ENCODE measurements around the gene PRDM7. TPM values are rescaled to one million over a fixed set of nuclear protein-coding genes. Genes with fewer than 3 reads are reported as not detected.

The PRDM7 gene
- total RNA-seq, 1 donor from 2014 or later, result not detected

- intact Hi-C loops (cut with DNase I), result no loop called here
- DNase-seq (no peak), ATAC-seq (no peak)
- Histone ChIP-seq H3K4me1 (no peaks in the 10 kb centered on the region), H3K27ac (no peak overlapping the region), H3K9me3 (no peaks in the 10 kb centered on the region), H3K4me3 (no peak overlapping the region), H3K27me3 (ENCODE audit: low read depth) (no peaks in the 10 kb centered on the region), H3K36me3 (peaks cover 40% of the 10 kb centered on the region)
- no peak for TF ChIP-seq CTCF (IDR thresholded peaks at IDR 0.05)
These were observed 44.3 kb downstream of the PRDM7 start for GRCh38 chr16:90032674-90033331.

DNA sequence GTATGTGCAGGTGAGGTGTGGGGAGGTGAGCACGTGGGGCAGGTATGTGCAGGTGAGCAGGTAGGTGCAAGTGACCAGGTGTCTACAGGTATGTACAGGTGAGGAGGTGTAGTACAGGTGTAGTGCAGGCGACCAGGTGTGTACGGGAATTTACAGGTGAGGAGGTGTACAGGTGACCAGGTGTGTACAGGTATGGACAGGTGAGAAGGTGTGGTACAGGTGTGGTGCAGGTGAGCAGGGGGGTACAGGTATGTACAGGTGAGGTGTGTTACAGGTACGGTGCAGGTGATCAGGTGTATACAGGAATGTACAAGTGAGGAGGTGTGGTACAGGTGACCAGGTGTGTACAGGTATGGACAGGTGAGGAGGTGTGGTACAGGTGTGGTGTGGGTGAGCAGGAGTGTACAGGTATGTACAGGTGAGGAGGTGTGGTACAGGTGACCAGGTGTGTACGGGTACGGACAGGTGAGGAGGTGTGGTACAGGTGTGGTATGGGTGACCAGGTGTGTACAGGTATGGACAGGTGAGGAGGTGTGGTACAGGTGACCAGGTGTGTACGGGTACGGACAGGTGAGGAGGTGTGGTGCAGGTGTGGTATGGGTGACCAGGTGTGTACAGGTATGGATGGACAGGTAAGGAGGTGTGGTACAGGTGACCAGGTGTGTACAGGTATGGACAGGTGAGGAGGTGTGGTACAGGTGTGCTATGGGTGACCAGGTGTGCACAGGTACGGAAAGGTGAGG is 45.0 kb downstream of the PRDM7 start:
- intact Hi-C loops (cut with DNase I), result no loop called here
- H3K27ac ChIP-seq, result no peak overlapping the region
- H3K4me1 ChIP-seq, result no peaks in the 10 kb centered on the region
- DNase-seq (no peak), ATAC-seq (peak; percentile 9 to 58)
- no peak for TF ChIP-seq CTCF (IDR thresholded peaks at IDR 0.05)
- peaks cover 33% of the 10 kb centered on the region for H3K36me3 ChIP-seq
- no peak overlapping the region for H3K4me3 ChIP-seq
- H3K27me3 ChIP-seq (ENCODE audit: low read depth), result no peaks in the 10 kb centered on the region
- no peaks in the 10 kb centered on the region for H3K9me3 ChIP-seq

GRCh38 chr16:90031186-90031930 is 45.8 kb downstream of the PRDM7 start:
- intact Hi-C loops (cut with DNase I), result no loop called here
- DNase-seq (no peak), ATAC-seq (peak in 1 of 2 donors; percentile 7)
- H3K4me1 ChIP-seq, result no peaks in the 10 kb centered on the region
- no peak overlapping the region for H3K4me3 ChIP-seq
- H3K27ac ChIP-seq, result no peak overlapping the region
- H3K9me3 ChIP-seq, result no peaks in the 10 kb centered on the region
- peaks cover 25% of the 10 kb centered on the region for H3K36me3 ChIP-seq
- H3K27me3 ChIP-seq (ENCODE audit: low read depth), result no peaks in the 10 kb centered on the region
- no peak for TF ChIP-seq CTCF (IDR thresholded peaks at IDR 0.05)

- Histone ChIP-seq H3K27me3 (ENCODE audit: low read depth) (no peaks in the 10 kb centered on the region), H3K4me3 (no peak overlapping the region), H3K27ac (no peak overlapping the region), H3K4me1 (no peaks in the 10 kb centered on the region), H3K9me3 (no peaks in the 10 kb centered on the region), H3K36me3 (peaks cover 17% of the 10 kb centered on the region)
- intact Hi-C loops (cut with DNase I), result no loop called here
- no peak for DNase-seq
- TF ChIP-seq CTCF (IDR thresholded peaks at IDR 0.05), result no peak
- ATAC-seq, result peak in 1 of 2 donors; percentile 24
These were observed 48.1 kb downstream of the PRDM7 start for GRCh38 chr16:90028985-90029384.

DNA sequence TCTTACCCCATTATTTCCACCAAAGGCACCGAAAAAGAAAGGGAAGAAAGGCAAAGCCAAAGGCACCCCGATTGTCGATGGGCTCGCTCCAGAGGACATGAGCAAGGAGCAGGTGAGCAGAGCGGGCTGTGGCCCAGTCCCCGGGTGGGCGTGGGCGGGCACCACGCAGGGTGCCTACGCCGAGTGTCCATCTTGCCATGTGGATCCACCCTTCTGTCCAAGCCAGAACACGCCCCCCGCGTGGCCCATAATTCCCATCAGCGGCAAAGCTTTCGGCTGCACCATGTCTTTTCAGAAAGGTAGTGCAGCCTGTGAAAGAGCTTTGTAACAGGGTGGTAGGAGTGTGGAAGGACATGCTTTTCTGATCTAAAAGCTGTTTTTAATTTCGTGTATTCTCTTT is 49.5 kb downstream of the PRDM7 start:
- no peaks in the 10 kb centered on the region for H3K9me3 ChIP-seq
- peaks cover 9% of the 10 kb centered on the region for H3K4me1 ChIP-seq
- H3K27ac ChIP-seq, result no peak overlapping the region
- DNase-seq (no peak), ATAC-seq (no peak)
- no peaks in the 10 kb centered on the region for H3K27me3 ChIP-seq (ENCODE audit: low read depth)
- H3K4me3 ChIP-seq, result no peak overlapping the region
- H3K36me3 ChIP-seq, result peaks cover 6% of the 10 kb centered on the region
- TF ChIP-seq CTCF (IDR thresholded peaks at IDR 0.05), result no peak
- intact Hi-C loops (cut with DNase I), result no loop called here
